CD4-positive, alpha-beta T cell treated with Interleukin-10 for 1 hour (primary cell): ENCODE data around the gene PKNOX1.
"Not testable (repeated sequence)": the region's sequence is repeated elsewhere in the genome, so short reads cannot be mapped to it uniquely, and the experiment has no call there.

Experiments used
- DNase-seq: peaks from one replicate; pipeline ENCODE4 v3.0.0-alpha.2; 2020

Gene PKNOX1

DNA sequence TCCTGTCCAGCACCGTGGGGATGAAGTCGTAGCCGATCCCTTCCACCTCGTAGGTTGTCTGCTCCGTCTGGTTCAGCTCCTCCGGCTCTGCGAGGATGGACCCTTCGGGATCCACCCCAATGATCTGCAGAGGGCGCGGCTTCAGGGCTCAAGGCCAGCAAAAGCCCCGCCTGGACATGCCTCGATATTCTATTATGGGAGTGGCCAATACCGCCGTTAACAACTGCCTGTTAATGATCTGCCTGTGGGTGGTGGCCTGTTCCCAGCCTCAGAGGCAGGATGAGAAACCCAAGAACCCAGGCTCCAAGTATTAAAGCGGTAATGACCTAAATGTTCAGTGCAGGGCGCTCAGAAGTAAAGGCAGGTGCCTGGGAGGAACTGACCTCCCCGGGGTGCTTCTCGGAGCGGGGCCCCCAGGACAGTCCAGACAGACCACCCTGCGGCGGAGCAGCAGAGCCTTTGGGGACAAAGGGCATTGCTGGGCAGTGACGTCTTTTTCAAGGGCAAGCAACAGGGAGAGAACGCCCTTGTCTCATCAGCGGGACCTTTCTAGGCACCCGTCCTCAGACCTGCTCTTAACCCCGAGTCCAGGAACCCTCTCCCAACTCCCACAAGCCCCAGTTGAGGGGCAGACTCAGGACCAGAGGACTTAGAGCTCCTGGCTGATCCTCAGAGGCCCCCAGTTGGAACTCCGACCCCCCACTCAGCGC is 88.7 kb downstream of the PKNOX1 start:
- DNase-seq, result not testable (repeated sequence)

DNA sequence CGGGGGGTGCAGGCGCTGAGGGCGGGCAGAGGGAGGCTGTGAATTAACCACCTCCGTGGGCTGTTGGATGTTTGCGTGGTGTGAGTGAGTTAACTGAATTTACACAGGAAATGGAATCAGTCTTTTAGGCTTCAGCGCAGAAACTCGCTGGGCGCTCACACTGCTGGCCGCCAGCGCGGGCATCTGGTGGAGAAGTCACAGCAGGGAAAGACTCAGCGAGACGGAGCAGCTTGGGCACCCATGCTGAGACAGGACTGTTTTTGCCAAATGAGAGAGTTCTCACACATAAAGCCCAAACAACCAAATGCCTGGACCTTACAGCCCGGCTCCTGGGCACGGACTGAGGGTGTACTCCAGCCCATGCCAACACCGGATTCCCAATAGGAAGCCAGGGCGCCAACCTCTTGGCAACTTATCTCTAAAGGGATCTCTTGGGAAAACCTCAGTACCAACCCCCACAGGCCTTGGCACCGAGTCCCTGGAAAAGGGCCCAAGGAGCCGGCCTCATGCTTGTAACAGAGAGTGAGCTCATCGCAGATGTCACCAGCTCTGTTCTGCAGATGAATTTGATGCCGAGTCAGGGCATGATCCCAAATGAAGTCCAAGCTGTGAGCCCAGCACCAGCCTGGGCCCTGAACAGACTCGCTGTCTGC is 90.0 kb downstream of the PKNOX1 start:
- not testable (repeated sequence) for DNase-seq

DNA sequence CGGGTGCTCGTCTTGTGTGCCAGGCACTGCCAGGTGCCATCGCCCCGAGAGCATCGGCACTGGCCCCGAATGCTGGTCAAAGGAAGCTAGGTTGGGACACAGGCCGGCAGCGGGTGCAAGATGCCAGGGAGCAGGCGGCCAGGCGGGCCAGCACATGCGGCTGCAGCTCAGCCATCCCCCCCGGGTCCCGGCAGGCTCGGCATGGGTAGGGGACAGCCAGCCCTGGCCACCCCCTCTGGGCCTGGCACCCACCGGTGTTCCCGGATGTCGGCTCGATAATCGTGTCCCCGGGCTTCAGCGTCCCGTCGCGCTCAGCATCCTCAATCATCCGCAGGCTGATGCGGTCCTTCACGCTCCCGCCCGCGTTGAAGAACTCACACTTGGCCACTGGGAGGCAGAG is 91.6 kb downstream of the PKNOX1 start:
- DNase-seq, result not testable (repeated sequence)

DNA sequence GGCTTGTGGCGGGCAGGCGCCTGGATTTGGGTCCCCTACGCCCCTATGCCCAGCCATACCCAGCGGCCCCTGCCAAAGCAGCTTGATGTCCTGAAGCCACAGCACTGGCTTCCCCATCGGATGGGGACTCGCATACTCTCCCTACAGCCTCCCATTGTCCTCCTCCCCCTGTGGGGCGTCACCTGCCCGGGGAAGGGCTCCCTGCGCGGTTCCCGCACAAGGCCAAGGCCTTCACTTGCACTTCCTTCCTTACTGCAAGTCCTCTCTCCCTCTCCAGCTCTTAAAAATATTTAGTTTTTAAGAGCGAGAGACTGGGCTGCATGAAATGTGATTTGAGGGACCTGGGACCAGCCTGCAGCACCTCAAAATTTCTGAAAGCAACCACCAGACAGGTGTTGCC is 92.3 kb downstream of the PKNOX1 start:
- not testable (repeated sequence) for DNase-seq

DNA sequence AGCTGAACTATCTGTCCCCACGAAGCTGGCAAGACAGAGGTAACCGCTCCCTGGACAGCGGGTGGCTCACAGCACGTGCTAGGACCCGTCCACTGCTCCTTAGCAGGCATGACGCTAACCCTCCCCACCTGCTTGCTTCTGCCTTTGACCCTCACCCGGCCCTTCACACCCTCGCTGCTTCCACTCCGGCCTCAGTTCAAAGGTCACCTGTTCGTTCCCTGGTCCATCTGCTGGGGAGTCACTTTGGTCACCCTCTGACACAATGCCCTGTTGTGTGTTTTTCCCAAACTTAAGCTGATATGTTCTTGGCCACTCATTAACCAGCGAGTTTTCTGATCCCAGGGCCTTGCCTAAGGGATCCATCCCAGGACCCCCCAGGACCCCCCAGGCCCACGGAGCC is 93.7 kb downstream of the PKNOX1 start:
- not testable (repeated sequence) for DNase-seq

DNA sequence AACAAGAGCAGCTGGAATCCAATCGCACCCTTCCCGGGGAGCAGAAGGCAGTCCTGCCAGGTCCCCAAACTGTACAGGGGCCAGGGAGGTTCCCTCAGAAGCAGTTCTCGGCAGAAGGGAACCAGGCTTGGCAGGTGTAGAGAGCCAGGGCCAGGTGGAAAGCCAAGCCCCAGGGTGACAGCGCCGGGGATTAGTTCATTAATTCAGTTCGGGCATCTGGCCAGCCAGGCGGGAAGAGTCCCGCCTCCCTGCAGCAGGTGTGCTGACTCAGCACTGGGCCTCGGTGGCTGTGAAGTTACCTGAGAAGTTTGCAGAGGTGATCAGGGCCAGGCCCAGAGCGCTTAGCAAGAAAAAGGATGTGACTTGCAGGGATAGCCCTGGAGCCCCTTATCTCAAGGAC is 95.3 kb downstream of the PKNOX1 start:
- DNase-seq, result not testable (repeated sequence)

DNA sequence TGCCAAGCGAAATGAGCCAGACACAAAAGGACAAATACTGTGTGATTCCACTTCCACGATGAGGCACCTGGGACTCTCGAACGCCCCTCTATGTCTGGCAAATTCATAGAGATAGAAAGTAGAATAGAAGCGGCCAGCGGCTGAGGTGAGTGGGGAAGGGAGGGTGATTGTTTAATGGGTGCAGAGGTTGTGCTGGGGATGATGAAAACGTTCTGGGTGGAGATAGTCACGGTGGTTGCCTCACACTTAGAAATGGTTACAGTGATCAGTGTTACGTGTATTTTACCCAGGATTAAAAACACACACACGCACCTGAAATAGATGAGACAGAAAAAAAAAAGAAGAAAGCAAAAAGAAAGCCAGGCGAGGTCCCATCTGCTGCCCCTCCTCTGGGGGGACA is 98.4 kb downstream of the PKNOX1 start:
- DNase-seq, result not testable (repeated sequence)

DNA sequence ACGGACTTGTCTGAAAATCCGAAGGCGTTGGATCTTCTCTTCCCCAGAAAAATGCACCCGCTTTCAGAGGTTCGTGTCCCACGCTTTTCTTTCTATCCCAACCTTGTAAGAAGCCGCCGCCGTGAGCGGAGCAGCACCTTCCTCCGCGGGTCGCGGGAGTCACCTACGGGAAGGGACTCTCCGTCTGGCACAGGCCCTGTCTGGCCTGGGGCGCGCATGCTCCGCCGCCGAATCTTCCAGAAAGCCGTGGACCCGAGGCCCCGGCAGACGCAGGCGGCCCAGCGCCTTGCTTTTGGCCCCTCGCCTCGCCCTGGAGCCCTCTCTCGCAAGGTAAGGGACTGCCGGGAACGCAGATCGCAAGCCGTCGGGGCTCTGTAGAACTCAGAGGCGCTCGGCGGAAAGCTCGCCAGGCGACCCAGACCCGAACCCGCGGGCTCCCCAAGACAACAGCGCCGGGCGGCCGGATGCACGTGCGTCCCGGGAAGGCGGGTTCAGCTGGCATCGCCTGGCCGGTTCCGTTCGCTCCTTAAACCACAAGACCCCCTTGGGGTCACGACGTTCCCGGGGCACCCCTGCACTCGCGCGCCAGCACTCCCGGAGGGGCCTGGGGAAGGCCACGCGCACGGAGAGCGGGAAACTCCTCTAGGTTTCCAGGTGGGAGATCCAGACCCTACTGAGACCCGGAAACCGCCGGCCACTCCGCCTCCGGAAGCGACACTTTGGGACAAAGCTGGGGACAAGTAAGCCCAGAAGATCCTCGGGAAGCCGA is 100.2 kb downstream of the PKNOX1 start:
- not testable (repeated sequence) for DNase-seq

DNA sequence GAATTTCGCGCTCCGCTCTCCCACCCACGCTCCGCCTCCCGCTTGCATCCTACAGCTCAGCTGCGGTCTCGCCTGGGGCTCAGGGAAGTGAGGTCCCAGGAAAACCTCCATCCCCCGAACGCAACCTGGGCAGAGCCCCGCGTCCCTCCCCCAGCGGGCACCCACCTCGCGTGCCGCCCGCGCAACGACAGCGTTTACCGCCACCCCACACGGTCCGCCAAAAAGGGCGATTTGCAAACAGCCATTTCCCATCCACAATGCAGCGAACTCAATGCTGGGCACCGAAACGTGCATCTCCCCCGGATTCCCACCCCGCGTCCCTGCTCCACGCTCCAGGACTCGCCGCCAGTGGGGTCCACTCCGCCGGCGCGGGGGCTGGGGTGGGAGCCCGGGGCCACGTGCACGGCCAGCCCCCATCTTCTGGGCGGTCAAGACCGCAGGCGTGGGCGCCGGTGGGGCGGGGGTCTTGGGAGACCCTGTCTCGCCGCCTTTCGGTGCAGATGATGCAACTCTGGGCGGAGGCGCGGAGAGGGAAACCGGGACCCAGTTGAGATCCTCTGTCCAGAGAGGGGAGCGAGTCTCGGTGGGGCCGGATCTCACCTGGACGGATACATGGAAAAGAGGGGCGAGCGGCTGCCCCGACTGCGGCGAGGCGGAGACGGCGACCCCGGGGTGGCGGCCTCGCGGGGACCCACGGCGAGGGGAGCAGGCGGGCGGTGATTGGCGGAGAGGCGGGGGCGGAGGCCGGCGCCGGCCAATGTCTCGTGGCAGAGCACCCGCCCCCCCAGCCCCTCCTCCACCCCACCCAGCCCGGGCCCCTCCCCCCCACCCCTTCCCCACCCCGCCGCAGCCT is 101.0 kb downstream of the PKNOX1 start, which contains the start of gene CBS:
Gene CBS (minus strand): TSS at position 666 of the 853 bp plus-strand sequence. CDS start 3,642 bp downstream, outside the sequence.
- DNase-seq, result not testable (repeated sequence)

DNA sequence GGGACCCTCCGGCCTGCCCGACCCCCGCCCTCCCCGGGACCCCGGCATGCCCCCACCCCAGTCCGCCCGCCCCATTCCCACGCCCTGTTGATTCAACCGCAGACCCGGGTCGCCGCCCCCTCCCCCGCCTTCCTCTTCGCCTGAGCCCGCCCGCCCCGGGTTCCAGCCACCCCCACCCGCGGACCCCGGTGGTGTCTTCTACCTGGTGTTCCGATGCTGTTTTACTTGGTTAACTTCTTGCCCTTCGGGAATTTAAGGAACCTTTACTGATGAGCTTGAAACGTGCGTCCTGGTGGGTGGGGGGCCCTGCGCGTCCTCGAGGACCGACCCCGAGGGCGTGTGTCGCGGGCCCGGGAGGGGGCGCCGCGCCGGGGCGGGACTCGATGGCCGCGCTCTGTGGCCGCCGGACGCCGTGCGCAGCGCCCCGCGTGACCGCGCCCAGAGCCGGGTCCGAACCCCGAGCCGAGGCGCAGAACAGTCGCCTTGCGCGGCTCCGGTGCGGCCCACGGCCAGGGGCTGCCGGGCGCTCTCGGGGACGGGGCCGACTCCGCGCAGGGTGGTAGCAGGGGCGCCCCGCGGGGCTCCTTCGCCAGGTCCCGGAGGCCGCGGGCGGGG is 101.8 kb downstream of the PKNOX1 start:
- not testable (repeated sequence) for DNase-seq

DNA sequence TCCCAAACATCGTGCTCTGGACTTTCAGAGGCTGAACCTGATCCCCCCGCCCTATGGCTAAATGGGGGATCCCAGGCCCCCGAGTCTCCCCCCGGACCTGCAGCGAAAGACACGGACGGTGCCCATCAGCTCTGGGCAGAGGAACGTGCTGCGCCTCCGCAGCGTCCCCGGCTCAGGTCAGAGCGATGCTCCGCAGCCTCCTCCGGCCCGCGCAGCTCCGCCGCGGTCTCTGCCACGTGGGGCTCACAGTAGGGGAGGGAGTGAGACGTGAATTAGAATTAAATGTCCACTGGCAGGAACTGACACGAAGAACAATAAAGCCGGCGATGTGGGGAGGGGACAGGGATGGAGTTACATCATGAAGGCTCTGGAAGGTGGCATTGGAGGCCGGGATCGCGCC is 102.3 kb downstream of the PKNOX1 start:
- DNase-seq, result not testable (repeated sequence)

DNA sequence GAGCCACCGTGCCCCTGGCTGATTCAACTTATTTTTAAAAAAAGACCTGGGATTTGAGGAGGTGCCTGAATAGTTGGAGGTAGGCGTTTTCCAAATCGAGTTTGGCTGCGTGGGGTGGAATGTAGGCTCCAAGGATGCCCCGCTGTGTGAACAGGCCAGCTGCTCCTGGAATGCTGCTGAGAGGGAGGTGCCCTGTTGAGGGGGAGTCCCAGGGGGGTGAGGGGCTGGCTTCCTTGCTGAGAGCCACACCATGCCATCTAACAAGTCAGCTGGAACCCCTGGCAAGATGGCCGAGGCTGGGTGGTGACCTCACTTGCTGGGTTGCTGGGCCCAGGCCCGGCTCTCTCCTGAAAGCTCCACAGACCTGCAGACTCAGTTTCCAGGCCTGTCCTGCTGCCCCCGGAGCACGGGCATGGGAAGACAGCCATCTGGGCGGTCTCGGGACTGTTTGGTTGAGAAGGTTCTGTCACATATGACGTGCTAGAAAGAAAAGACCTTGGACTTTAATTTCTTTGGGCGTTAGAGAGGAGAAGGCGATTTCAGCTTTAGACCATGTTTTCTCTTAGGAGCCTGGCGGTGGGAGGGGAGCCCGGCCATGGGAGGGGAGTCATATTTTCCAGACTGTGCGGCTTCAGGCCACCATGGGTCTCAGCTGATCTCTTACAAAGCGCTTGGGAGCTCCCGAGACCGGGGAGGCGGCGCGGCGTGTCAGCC is 108.4 kb downstream of the PKNOX1 start:
- DNase-seq, result not testable (repeated sequence)
